Measurements from ENCODE around the gene FHL1.

FHL1 gene

GRCh38 chrX:136210243-136210642 is 62.9 kb downstream of the FHL1 start:
- H3K4me3 ChIP-seq (ENCODE audit: control insufficient read depth in 1 of 7, extremely low read depth in 1 of 7, insufficient read depth in 4 of 7, low read depth in 2 of 7, low read length in 6 of 7) = peak overlapping the region in 2 of 7 experiments; percentile 6 to 23
- peak in 2 of 3 donors; percentile 51 to 64 for DNase-seq
- POLR2A ChIA-PET = no interaction called here

GRCh38 chrX:136210806-136211205 is 63.5 kb downstream of the FHL1 start:
- peak in 1 of 3 donors; percentile 62 for DNase-seq
- Histone ChIP-seq H3K4me3 (ENCODE audit: control insufficient read depth in 1 of 7, extremely low read depth in 1 of 7, insufficient read depth in 4 of 7, low read depth in 2 of 7, low read length in 6 of 7) (peak overlapping the region in 2 of 7 experiments; percentile 6 to 23), H3K4me1 (ENCODE audit: control extremely low read depth in 1 of 4, control insufficient read depth in 4 of 4, insufficient read depth in 4 of 4, low read length in 3 of 4) (peaks cover 6 to 60% (median 27%) of the 10 kb centered on the region in 4 experiments), H3K27ac (ENCODE audit: insufficient read depth in 1 of 2, low read depth in 1 of 2, low read length in 2 of 2, poor library complexity in 1 of 2, severe bottlenecking in 2 of 2) (peak overlapping the region in 1 of 2 experiments; percentile 45), H3K36me3 (ENCODE audit: control insufficient read depth in 4 of 4, insufficient read depth in 4 of 4, low read length in 3 of 4) (peaks cover 4 to 30% (median 9%) of the 10 kb centered on the region in 4 experiments), H3K9me3 (ENCODE audit: control extremely low read depth in 1 of 5, control insufficient read depth in 4 of 5, insufficient read depth in 2 of 5, low read depth in 1 of 5, low read length in 4 of 5) (no peaks in the 10 kb centered on the region), H3K27me3 (replicated peaks in 2 of 5; ENCODE audit: control insufficient read depth in 4 of 5, insufficient read depth in 5 of 5, low read length in 4 of 5) (peaks cover 0 to 7% (median 0%) of the 10 kb centered on the region in 5 experiments)
- POLR2A ChIA-PET = no interaction called here
- 48% methylated on average over 3 of the region's 5 CpGs for WGBS (ENCODE audit: insufficient coverage)
- CTCF ChIA-PET = interaction anchor here (1.2 to 5.0 kb wide), 5 partner anchors 15 to 182 kb away, joined by 3 to 29 read pairs (median 12); no protein-coding TSS in a partner anchor

More at GRCh38 chrX:136210243-136210642, 62.9 kb downstream of the FHL1 start:
- Histone ChIP-seq H3K9me3 (ENCODE audit: control extremely low read depth in 1 of 5, control insufficient read depth in 4 of 5, insufficient read depth in 2 of 5, low read depth in 1 of 5, low read length in 4 of 5) (no peaks in the 10 kb centered on the region), H3K27ac (ENCODE audit: insufficient read depth in 1 of 2, low read depth in 1 of 2, low read length in 2 of 2, poor library complexity in 1 of 2, severe bottlenecking in 2 of 2) (peak overlapping the region in 1 of 2 experiments; percentile 45), H3K4me1 (ENCODE audit: control extremely low read depth in 1 of 4, control insufficient read depth in 4 of 4, insufficient read depth in 4 of 4, low read length in 3 of 4) (peaks cover 6 to 66% (median 28%) of the 10 kb centered on the region in 4 experiments), H3K36me3 (ENCODE audit: control insufficient read depth in 4 of 4, insufficient read depth in 4 of 4, low read length in 3 of 4) (peaks cover 4 to 30% (median 9%) of the 10 kb centered on the region in 4 experiments), H3K27me3 (replicated peaks in 2 of 5; ENCODE audit: control insufficient read depth in 4 of 5, insufficient read depth in 5 of 5, low read length in 4 of 5) (peaks cover 0 to 7% (median 0%) of the 10 kb centered on the region in 5 experiments)
- CTCF ChIA-PET = interaction anchor here (1.0 to 5.0 kb wide), 7 partner anchors 14 to 182 kb away, joined by 3 to 29 read pairs (median 9); no protein-coding TSS in a partner anchor
- 34% methylated on average over 7 of the region's 7 CpGs for WGBS (ENCODE audit: insufficient coverage)

- ChIA-PET CTCF (interaction anchor here (1.0 to 2.0 kb wide), 2 partner anchors 45 to 183 kb away, joined by 4 to 15 read pairs; no protein-coding TSS in a partner anchor), POLR2A (no interaction called here)
- DNase-seq = peak in 1 of 3 donors; percentile 41
- peaks cover 2 to 26% (median 10%) of the 10 kb centered on the region in 4 experiments for H3K36me3 ChIP-seq (ENCODE audit: control insufficient read depth in 4 of 4, insufficient read depth in 4 of 4, low read length in 3 of 4)
- H3K27me3 ChIP-seq (replicated peaks in 2 of 5; ENCODE audit: control insufficient read depth in 4 of 5, insufficient read depth in 5 of 5, low read length in 4 of 5) = peaks cover 0 to 7% (median 0%) of the 10 kb centered on the region in 5 experiments
- no peak overlapping the region for H3K27ac ChIP-seq (ENCODE audit: insufficient read depth in 1 of 2, low read depth in 1 of 2, low read length in 2 of 2, poor library complexity in 1 of 2, severe bottlenecking in 2 of 2)
- 82% methylated on average over 10 of the region's 11 CpGs for WGBS (ENCODE audit: insufficient coverage)
- peaks cover 6 to 49% (median 21%) of the 10 kb centered on the region in 4 experiments for H3K4me1 ChIP-seq (ENCODE audit: control extremely low read depth in 1 of 4, control insufficient read depth in 4 of 4, insufficient read depth in 4 of 4, low read length in 3 of 4)
- no peaks in the 10 kb centered on the region for H3K9me3 ChIP-seq (ENCODE audit: control extremely low read depth in 1 of 5, control insufficient read depth in 4 of 5, insufficient read depth in 2 of 5, low read depth in 1 of 5, low read length in 4 of 5)
- H3K4me3 ChIP-seq (ENCODE audit: control insufficient read depth in 1 of 7, extremely low read depth in 1 of 7, insufficient read depth in 4 of 7, low read depth in 2 of 7, low read length in 6 of 7) = no peak overlapping the region
Observed at GRCh38 chrX:136211766-136212556, 64.6 kb downstream of the FHL1 start.

GRCh38 chrX:136212557-136213111 is 65.3 kb downstream of the FHL1 start:
- ChIA-PET POLR2A (no interaction called here), CTCF (interaction anchor here (0.8 to 1.4 kb wide), 3 partner anchors 9 to 183 kb away, joined by 3 to 4 read pairs (median 4); no protein-coding TSS in a partner anchor)
- WGBS (ENCODE audit: insufficient coverage) = 87% methylated on average over 17 of the region's 17 CpGs
- Histone ChIP-seq H3K9me3 (ENCODE audit: control extremely low read depth in 1 of 5, control insufficient read depth in 4 of 5, insufficient read depth in 2 of 5, low read depth in 1 of 5, low read length in 4 of 5) (no peaks in the 10 kb centered on the region), H3K36me3 (ENCODE audit: control insufficient read depth in 4 of 4, insufficient read depth in 4 of 4, low read length in 3 of 4) (peaks cover 2 to 21% (median 11%) of the 10 kb centered on the region in 4 experiments), H3K4me1 (ENCODE audit: control extremely low read depth in 1 of 4, control insufficient read depth in 4 of 4, insufficient read depth in 4 of 4, low read length in 3 of 4) (peaks cover 6 to 42% (median 20%) of the 10 kb centered on the region in 4 experiments), H3K4me3 (ENCODE audit: control insufficient read depth in 1 of 7, extremely low read depth in 1 of 7, insufficient read depth in 4 of 7, low read depth in 2 of 7, low read length in 6 of 7) (no peak overlapping the region), H3K27ac (ENCODE audit: insufficient read depth in 1 of 2, low read depth in 1 of 2, low read length in 2 of 2, poor library complexity in 1 of 2, severe bottlenecking in 2 of 2) (no peak overlapping the region), H3K27me3 (replicated peaks in 2 of 5; ENCODE audit: control insufficient read depth in 4 of 5, insufficient read depth in 5 of 5, low read length in 4 of 5) (peaks cover 0 to 7% (median 0%) of the 10 kb centered on the region in 5 experiments)
- no peak for DNase-seq

GRCh38 chrX:136214551-136214950 is 67.2 kb downstream of the FHL1 start:
- CTCF ChIA-PET = interaction anchor here (2.2 kb wide), 1 partner anchor 48 kb away, joined by 7 read pairs; no protein-coding TSS in a partner anchor
- no peak overlapping the region for H3K27ac ChIP-seq (ENCODE audit: insufficient read depth in 1 of 2, low read depth in 1 of 2, low read length in 2 of 2, poor library complexity in 1 of 2, severe bottlenecking in 2 of 2)
- peaks cover 6 to 24% (median 11%) of the 10 kb centered on the region in 4 experiments for H3K4me1 ChIP-seq (ENCODE audit: control extremely low read depth in 1 of 4, control insufficient read depth in 4 of 4, insufficient read depth in 4 of 4, low read length in 3 of 4)
- peaks cover 3 to 23% (median 12%) of the 10 kb centered on the region in 4 experiments for H3K36me3 ChIP-seq (ENCODE audit: control insufficient read depth in 4 of 4, insufficient read depth in 4 of 4, low read length in 3 of 4)
- 85% methylated on average over 7 of the region's 7 CpGs for WGBS (ENCODE audit: insufficient coverage)
- H3K27me3 ChIP-seq (replicated peaks in 2 of 5; ENCODE audit: control insufficient read depth in 4 of 5, insufficient read depth in 5 of 5, low read length in 4 of 5) = peaks cover 0 to 7% (median 0%) of the 10 kb centered on the region in 5 experiments
- POLR2A ChIA-PET = no interaction called here
- no peak overlapping the region for H3K4me3 ChIP-seq (ENCODE audit: control insufficient read depth in 1 of 7, extremely low read depth in 1 of 7, insufficient read depth in 4 of 7, low read depth in 2 of 7, low read length in 6 of 7)
- DNase-seq = no peak
- no peaks in the 10 kb centered on the region for H3K9me3 ChIP-seq (ENCODE audit: control extremely low read depth in 1 of 5, control insufficient read depth in 4 of 5, insufficient read depth in 2 of 5, low read depth in 1 of 5, low read length in 4 of 5)

- no peaks in the 10 kb centered on the region for H3K9me3 ChIP-seq (ENCODE audit: control extremely low read depth in 1 of 5, control insufficient read depth in 4 of 5, insufficient read depth in 2 of 5, low read depth in 1 of 5, low read length in 4 of 5)
Observed at GRCh38 chrX:136215559-136215958, 68.2 kb downstream of the FHL1 start.

More at GRCh38 chrX:136215559-136215958, 68.2 kb downstream of the FHL1 start:
- ChIA-PET POLR2A (no interaction called here), CTCF (interaction anchor here (1.5 to 2.2 kb wide), 2 partner anchors 49 to 187 kb away, joined by 4 to 7 read pairs; no protein-coding TSS in a partner anchor)
- Histone ChIP-seq H3K27ac (ENCODE audit: insufficient read depth in 1 of 2, low read depth in 1 of 2, low read length in 2 of 2, poor library complexity in 1 of 2, severe bottlenecking in 2 of 2) (no peak overlapping the region), H3K27me3 (replicated peaks in 2 of 5; ENCODE audit: control insufficient read depth in 4 of 5, insufficient read depth in 5 of 5, low read length in 4 of 5) (peaks cover 0 to 7% (median 0%) of the 10 kb centered on the region in 5 experiments), H3K4me1 (ENCODE audit: control extremely low read depth in 1 of 4, control insufficient read depth in 4 of 4, insufficient read depth in 4 of 4, low read length in 3 of 4) (peaks cover 1 to 14% (median 4%) of the 10 kb centered on the region in 4 experiments), H3K36me3 (ENCODE audit: control insufficient read depth in 4 of 4, insufficient read depth in 4 of 4, low read length in 3 of 4) (peaks cover 3 to 31% (median 12%) of the 10 kb centered on the region in 4 experiments), H3K4me3 (ENCODE audit: control insufficient read depth in 1 of 7, extremely low read depth in 1 of 7, insufficient read depth in 4 of 7, low read depth in 2 of 7, low read length in 6 of 7) (no peak overlapping the region)
- no peak for DNase-seq

Measured in common myeloid progenitor, CD34-positive (primary cell).